Fibroblast of gingiva (primary cell): Measurements from ENCODE around the gene SLC24A4.

Experiments used
- DNase-seq: peaks from one replicate; pipeline ENCODE4 v3.0.0-alpha.2; 2011; ENCODE audit warnings: low read depth

The SLC24A4 gene

GRCh38 chr14:92458136-92459029 is 135.4 kb downstream of the SLC24A4 start:
- no peak for DNase-seq

DNA sequence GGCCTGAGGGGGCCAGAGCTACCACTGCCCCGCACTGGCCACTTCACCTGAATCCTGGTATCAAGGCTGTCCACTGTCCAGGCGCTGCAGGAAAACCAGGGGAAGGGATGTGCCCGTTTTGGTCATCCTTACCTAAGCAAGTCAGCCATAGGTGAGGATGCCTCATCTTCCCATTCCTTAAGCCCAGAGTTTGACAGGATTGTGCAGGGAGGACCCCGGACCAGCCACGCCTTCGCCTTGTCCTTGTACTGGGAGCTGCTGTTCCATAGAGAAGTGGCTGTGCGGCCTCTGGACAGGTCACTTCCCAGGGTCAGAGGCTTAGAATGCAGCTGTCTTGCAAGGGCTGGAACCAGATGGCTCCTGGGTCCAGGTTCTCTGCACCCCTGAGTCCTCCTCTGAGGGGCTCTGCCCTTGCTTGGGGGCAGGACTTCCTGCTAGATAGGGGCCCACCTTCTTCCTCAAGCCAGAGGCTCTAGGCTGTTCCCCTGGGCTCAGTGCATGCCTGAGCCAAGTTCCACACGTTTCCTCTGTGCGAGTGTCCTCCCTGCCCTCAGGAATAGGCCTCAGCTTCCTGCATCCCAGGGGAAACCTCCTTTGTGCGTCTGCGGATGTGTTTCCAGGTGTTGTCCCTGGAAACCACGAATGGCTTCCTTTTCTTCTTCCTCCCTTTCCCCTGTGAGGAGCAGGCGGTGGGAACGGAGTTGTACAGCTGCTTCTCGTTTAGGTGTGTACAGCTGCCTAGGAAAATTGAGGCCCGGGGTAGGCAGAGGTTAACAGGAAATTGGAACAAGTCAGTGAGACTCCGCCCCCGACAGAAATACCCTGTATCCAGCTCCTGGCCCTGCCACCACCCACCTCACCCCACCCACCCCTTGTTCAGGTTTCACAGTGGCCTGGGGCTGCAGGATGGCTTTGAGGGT is 136.3 kb downstream of the SLC24A4 start:
- DNase-seq = no peak

DNA sequence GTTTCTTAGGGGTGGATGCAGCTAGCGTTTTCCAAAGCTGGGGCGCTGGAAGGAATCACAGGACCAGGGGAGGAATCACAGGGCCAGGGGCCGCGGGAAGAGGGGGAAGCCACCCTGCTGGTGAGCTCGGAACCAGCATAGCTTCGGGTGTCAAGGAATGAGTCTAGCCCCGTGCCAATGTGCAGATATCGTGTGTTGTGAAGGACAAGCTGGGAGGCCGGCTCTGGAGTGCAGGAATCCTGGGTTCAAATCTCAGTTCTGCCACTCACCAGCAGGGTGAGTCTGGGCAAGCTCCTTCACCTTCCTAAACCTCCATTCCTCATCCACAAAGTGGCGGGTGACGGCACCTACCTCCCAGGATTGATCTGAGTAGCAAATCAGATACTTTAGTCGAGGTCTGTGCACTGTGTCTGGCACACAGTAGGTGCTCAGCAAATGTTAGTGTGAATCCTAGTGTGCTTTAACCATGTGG is 137.0 kb downstream of the SLC24A4 start:
- no peak for DNase-seq

DNA sequence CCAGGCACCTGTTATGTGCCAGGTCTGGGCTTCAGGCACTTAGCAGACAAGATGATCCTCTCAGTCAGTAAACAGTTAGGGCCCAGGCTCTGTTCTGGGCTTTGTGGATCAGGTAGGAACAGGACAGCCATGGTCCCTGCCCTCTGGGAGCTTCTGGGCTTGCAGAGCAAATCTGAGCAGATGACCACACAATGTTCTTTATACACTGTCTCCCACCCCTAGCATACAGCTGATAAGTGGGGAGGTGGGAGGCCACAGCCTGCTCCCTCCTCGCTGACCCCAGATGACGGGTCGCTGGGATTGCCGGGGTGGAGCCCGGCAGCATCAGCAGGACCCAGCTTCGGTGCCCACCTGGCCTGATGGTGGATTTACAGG is 137.6 kb downstream of the SLC24A4 start:
- DNase-seq = no peak

- peak; percentile 58 for DNase-seq
Measured at GRCh38 chr14:92460916-92461579, 138.1 kb downstream of the SLC24A4 start.

- DNase-seq = no peak
Measured at GRCh38 chr14:92461891-92462290, 138.9 kb downstream of the SLC24A4 start.

DNA sequence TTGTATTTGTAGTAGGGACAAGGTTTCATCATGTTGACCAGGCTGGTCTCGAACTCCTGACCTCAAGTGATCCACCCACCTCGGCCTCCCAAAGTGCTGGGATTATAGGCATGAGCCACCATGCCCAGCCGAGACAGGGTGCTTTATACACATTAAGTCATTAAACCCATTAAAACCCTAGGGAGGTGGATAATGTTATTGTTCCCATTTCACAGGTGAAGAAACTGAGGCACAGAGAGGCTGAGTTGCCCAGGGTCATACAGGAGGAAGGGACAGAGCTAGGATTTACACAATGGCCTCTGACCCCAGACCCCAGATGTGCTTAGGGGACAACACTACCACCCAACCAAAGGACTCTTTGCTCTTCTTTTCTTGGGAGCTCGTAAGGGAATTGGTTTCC is 139.6 kb downstream of the SLC24A4 start:
- DNase-seq = no peak

DNA sequence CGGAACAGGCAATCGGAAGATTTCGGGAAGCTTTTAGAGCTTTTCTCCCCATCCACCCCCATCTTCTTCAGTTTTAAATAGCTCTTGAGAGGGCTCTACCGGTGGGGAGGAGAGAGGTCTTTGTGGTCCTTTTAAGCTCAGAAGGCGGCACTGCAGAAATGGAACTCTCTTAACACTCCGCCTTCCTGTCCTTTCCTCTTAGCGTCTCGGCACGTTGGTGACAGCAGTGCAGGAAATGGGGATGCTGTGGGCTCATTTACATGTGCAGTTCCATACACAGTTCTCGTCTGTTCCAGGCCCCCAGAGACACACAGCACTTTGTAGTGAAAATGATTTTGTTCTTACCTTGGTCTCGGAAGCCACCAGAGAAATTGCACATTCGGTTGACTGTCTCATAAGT is 140.2 kb downstream of the SLC24A4 start:
- DNase-seq = no peak

GRCh38 chr14:92464156-92464555 is 141.2 kb downstream of the SLC24A4 start:
- DNase-seq = no peak

GRCh38 chr14:92464716-92465115 is 141.8 kb downstream of the SLC24A4 start:
- no peak for DNase-seq

- no peak for DNase-seq
Measured at GRCh38 chr14:92465353-92466055, 142.5 kb downstream of the SLC24A4 start.

DNA sequence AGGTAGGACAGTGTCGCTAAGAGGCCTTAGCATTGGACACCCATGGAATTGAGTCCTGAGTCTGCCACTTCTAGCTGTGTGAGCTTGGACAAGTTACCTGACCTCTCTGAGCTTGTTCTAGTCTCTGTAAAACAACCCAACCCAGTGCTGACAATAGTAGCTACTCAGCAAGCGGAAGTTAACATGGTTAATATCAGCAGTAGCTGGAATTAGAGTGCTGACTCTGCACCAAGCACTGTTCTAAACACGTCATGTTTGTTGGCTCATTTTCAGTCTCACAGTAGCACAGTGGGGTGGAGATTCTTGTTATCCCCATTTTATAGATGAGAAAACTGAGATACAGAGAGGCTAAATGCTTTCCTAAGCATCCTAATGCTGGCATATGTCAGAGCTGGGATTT is 143.1 kb downstream of the SLC24A4 start:
- no peak for DNase-seq

- no peak for DNase-seq
Measured at GRCh38 chr14:92469515-92469914, 146.6 kb downstream of the SLC24A4 start.

GRCh38 chr14:92470215-92470614 is 147.2 kb downstream of the SLC24A4 start:
- DNase-seq = peak; percentile 85

DNA sequence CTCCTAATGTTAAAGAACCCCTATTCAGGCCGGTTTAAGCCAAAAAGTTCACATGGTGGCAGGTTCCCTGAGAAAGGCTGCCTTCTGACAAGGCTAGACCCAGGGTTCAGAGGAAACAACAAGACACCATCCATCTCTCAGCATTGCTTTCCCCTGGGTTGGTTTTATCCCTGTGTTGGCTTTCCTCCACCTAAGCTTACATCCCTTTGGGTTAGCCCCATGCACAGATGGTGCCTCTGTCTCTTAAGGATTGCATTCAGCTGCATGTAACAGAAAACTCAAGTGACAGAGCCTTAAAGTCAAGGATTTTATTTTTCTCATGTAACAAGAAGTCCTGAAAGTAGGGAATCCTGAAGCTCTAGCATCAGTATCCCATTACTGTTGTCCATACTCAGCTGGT is 147.8 kb downstream of the SLC24A4 start:
- no peak for DNase-seq

DNA sequence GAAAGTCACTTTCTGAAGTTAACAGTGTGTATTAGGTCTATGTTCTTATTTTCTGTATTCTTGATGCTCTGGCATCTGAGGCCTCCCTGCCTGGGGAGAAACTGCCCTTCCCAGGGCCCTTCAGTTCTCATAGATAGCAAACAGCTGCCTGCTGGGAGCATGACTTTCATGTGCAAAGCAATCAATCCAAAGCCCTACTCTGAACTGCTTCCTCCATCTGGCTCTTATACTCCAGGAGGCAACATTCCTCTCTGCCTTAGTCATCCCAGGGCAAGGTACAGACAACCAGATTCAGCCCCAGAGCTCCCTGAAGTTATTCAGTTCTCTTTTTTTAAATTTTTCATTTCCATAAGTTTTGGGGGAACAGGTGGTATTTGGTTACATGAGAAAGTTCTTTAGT is 149.0 kb downstream of the SLC24A4 start:
- DNase-seq = peak; percentile 45

GRCh38 chr14:92472860-92473259 is 149.9 kb downstream of the SLC24A4 start:
- no peak for DNase-seq

DNA sequence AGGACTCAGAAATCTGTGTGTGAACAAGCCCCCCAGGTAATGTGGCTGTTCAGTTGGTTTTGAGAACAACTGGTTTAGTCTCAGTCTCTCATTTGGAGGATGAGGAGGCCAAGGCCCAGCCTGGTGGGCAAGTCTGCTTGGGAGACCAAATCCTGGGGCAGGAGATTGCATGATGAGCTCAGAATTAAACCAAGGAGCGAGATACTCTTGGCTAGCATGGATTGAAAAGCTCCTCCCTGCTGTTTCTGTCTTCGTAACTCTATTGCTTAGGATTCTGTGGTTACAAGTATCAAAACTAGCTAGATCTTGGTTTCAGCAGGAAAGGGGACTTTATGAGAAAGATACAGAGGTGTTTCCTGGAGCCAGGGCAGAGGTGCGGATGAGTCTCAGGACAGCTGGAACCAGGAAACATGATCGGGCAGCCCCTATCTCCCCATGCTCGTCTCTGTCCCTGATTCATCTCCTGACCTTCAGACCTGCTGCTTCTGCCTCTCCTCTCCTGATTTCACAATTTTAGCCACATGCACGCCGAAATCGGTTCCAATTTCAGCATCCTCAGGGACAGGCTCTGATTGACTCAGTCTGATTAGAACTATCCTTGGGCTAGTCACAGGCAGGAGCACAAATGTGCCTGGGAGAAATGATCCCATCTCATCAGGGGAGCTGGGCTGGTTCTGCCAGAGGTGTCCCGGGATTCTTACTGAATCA is 150.4 kb downstream of the SLC24A4 start:
- DNase-seq = peak; percentile 88

GRCh38 chr14:92473969-92474535 is 151.1 kb downstream of the SLC24A4 start:
- no peak for DNase-seq

DNA sequence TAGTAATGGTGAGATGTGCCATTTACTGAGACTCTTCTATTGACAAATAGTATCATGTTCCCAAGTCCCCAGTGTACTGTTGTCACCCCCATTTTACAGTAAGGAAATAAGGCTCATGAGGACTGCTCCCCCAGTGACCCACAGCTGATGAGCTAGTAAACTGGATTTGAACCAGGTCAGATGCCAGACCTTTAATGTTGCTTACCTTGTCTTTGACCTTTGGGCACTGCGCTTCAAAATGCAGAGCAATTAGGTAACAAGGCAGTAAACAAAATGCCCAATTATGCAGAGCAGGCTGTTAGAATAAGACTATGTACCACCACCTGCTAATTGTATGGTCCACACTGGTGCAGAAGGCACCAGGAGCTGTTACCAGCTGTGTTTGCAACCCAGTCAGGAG is 152.1 kb downstream of the SLC24A4 start:
- no peak for DNase-seq
